WTC11 (cell line): ENCODE results near the gene LDLRAD4.

Experiments
- CREM ChIP-seq: sonication (generic); formaldehyde crosslinking; IDR thresholded peaks from 2 replicates; pipeline ENCODE4 v1.8.1; 2022; ENCODE audit warnings: mild to moderate bottlenecking, missing genetic modification reagents, moderate library complexity
- CTCF ChIP-seq: fragments of 200-600 bp; IDR thresholded peaks from 2 replicates; pipeline ENCODE4 v1.8.0; 2022; ENCODE audit warnings: antibody characterized with exemption
- ETV6 ChIP-seq: sonication (generic); formaldehyde crosslinking; IDR thresholded peaks from 2 replicates; pipeline ENCODE4 v1.8.1; 2022; ENCODE audit warnings: mild to moderate bottlenecking, missing genetic modification reagents
- FOXK1 ChIP-seq: sonication (generic); formaldehyde crosslinking; IDR thresholded peaks from 2 replicates; pipeline ENCODE4 v1.8.0; 2022; ENCODE audit warnings: mild to moderate bottlenecking, moderate library complexity, missing genetic modification reagents
- IRF2 ChIP-seq: sonication (generic); formaldehyde crosslinking; IDR thresholded peaks from 2 replicates; pipeline ENCODE4 v1.8.0; 2022; ENCODE audit warnings: low read depth, missing genetic modification reagents, borderline replicate concordance
- MAX ChIP-seq: sonication (generic); formaldehyde crosslinking; IDR thresholded peaks from 2 replicates; pipeline ENCODE4 v1.8.0; 2022; ENCODE audit warnings: mild to moderate bottlenecking, missing genetic modification reagents
- SP1 ChIP-seq: sonication (generic); formaldehyde crosslinking; conservative IDR thresholded peaks from 2 replicates; pipeline ENCODE4 v1.8.1; 2022; ENCODE audit warnings: missing genetic modification reagents
- TCF7 ChIP-seq: sonication (generic); formaldehyde crosslinking; IDR thresholded peaks from 2 replicates; pipeline ENCODE4 v1.8.0; 2022; ENCODE audit warnings: mild to moderate bottlenecking, low read depth, missing genetic modification reagents, moderate library complexity

GRCh38 chr18:13276530-13277520 lies 58.3 kb downstream of the LDLRAD4 start:
- TF ChIP-seq TCF7 (CRISPR knock-in tag) (no peak), FOXK1 (no peak), ETV6 (CRISPR knock-in tag) (no peak), MAX (no peak), IRF2 (CRISPR knock-in tag) (no peak), CTCF (no peak), CREM (no peak), SP1 (CRISPR knock-in tag) (no peak)
